ENCODE results near the gene TGFB1.

DNA sequence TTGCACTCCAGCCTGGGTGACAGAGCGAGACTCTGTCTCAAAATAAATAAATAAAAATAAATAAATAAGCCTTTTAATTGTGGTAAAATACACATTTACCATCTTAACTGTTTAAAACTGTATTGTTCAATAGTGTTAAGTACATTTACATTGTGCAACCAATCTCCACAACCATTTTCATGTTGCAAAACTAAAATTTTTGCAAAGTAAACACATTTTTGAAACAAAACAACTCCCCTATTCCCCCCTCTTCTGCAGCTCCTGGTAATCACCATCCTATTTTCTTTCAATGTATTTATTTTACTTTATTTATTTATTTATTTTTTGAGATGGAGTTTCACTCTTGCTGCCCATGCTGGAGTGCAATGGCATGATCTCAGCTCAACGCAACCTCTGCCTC lies 16.0 kb upstream of the TGFB1 start:
- TF ChIP-seq, protein P1, sequence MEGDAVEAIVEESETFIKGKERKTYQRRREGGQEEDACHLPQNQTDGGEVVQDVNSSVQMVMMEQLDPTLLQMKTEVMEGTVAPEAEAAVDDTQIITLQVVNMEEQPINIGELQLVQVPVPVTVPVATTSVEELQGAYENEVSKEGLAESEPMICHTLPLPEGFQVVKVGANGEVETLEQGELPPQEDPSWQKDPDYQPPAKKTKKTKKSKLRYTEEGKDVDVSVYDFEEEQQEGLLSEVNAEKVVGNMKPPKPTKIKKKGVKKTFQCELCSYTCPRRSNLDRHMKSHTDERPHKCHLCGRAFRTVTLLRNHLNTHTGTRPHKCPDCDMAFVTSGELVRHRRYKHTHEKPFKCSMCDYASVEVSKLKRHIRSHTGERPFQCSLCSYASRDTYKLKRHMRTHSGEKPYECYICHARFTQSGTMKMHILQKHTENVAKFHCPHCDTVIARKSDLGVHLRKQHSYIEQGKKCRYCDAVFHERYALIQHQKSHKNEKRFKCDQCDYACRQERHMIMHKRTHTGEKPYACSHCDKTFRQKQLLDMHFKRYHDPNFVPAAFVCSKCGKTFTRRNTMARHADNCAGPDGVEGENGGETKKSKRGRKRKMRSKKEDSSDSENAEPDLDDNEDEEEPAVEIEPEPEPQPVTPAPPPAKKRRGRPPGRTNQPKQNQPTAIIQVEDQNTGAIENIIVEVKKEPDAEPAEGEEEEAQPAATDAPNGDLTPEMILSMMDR (IDR thresholded peaks at IDR 0.05) = no peak
- TF ChIP-seq POLR2A (IDR thresholded peaks at IDR 0.05) (no peak), POLR2AphosphoS5 (IDR thresholded peaks at IDR 0.05) (no peak)
